Memory B cell (primary cell): ENCODE data around the gene ZNF414.

Source experiments
- ATAC-seq: fragments of 150-1000 bp; cut with Tn5 transposase; 2 replicates; pipeline ENCODE4 v1.10.0; 2021; ENCODE audit warnings: low read depth, mild to moderate bottlenecking, moderate library complexity
- DNase-seq, 2 donors: peaks; one replicate each; pipeline ENCODE4 v3.0.0; 2022; ENCODE audit warnings: low spot score in 2 of 2
- H3K27ac Mint-ChIP-seq: one replicate; pipeline ENCODE4 v1.8.0; 2022; ENCODE audit warnings: mild to moderate bottlenecking, moderate library complexity, mixed read lengths
- H3K27me3 Mint-ChIP-seq: one replicate; pipeline ENCODE4 v1.8.0; 2022; ENCODE audit warnings: mixed read lengths
- H3K36me3 Mint-ChIP-seq: one replicate; pipeline ENCODE4 v1.8.0; 2022; ENCODE audit warnings: mild to moderate bottlenecking, mixed read lengths
- H3K4me1 Mint-ChIP-seq: one replicate; pipeline ENCODE4 v1.8.0; 2022; ENCODE audit warnings: mixed read lengths
- H3K4me3 Mint-ChIP-seq: one replicate; pipeline ENCODE4 v1.8.0; 2022; ENCODE audit warnings: mild to moderate bottlenecking, moderate library complexity, mixed read lengths
- H3K9me3 Mint-ChIP-seq: one replicate; pipeline ENCODE4 v1.8.0; 2022; ENCODE audit warnings: mixed read lengths

The ZNF414 gene

GRCh38 chr19:8475005-8475404, 39.0 kb downstream of the ZNF414 start:
- Mint-ChIP-seq H3K36me3 (peaks cover 20% of the 10 kb centered on the region), H3K27ac (peak overlapping the region; percentile 85), H3K9me3 (no peaks in the 10 kb centered on the region), H3K4me1 (peaks cover 27% of the 10 kb centered on the region), H3K27me3 (no peaks in the 10 kb centered on the region), H3K4me3 (no peak overlapping the region)
- ATAC-seq, result no peak
- no peak for DNase-seq

- peaks cover 27% of the 10 kb centered on the region for H3K36me3 Mint-ChIP-seq
- ATAC-seq, result peak; percentile 87
- peaks cover 27% of the 10 kb centered on the region for H3K4me1 Mint-ChIP-seq
- no peaks in the 10 kb centered on the region for H3K27me3 Mint-ChIP-seq
- no peaks in the 10 kb centered on the region for H3K9me3 Mint-ChIP-seq
- H3K4me3 Mint-ChIP-seq, result peak overlapping the region; percentile 64
- H3K27ac Mint-ChIP-seq, result peak overlapping the region; percentile 85
- peak in 1 of 2 donors; percentile 28 for DNase-seq
Observed at GRCh38 chr19:8473648-8474476, 40.1 kb downstream of the ZNF414 start.

GRCh38 chr19:8469613-8470368, 44.2 kb downstream of the ZNF414 start:
- H3K27me3 Mint-ChIP-seq, result no peaks in the 10 kb centered on the region
- no peak for ATAC-seq
- no peak overlapping the region for H3K4me3 Mint-ChIP-seq
- peaks cover 16% of the 10 kb centered on the region for H3K4me1 Mint-ChIP-seq
- H3K27ac Mint-ChIP-seq, result no peak overlapping the region
- H3K36me3 Mint-ChIP-seq, result peaks cover 43% of the 10 kb centered on the region
- H3K9me3 Mint-ChIP-seq, result no peaks in the 10 kb centered on the region
- DNase-seq, result no peak

- H3K4me3 Mint-ChIP-seq, result no peak overlapping the region
- peaks cover 10% of the 10 kb centered on the region for H3K4me1 Mint-ChIP-seq
- peaks cover 47% of the 10 kb centered on the region for H3K36me3 Mint-ChIP-seq
- H3K27me3 Mint-ChIP-seq, result no peaks in the 10 kb centered on the region
- no peak for ATAC-seq
- peak overlapping the region; percentile 67 for H3K27ac Mint-ChIP-seq
- DNase-seq, result no peak
- H3K9me3 Mint-ChIP-seq, result no peaks in the 10 kb centered on the region
Observed at GRCh38 chr19:8468761-8469373, 45.1 kb downstream of the ZNF414 start.

- no peaks in the 10 kb centered on the region for H3K9me3 Mint-ChIP-seq
- no peak overlapping the region for H3K4me3 Mint-ChIP-seq
- no peaks in the 10 kb centered on the region for H3K27me3 Mint-ChIP-seq
- peaks cover 5% of the 10 kb centered on the region for H3K4me1 Mint-ChIP-seq
- ATAC-seq, result no peak
- H3K27ac Mint-ChIP-seq, result peak overlapping the region; percentile 67
- DNase-seq, result no peak
- peaks cover 48% of the 10 kb centered on the region for H3K36me3 Mint-ChIP-seq
Observed at GRCh38 chr19:8468124-8468523, 45.8 kb downstream of the ZNF414 start.

- Mint-ChIP-seq H3K36me3 (peaks cover 55% of the 10 kb centered on the region), H3K9me3 (no peaks in the 10 kb centered on the region), H3K4me1 (peaks cover 15% of the 10 kb centered on the region), H3K27ac (no peak overlapping the region), H3K4me3 (no peak overlapping the region), H3K27me3 (no peaks in the 10 kb centered on the region)
- DNase-seq (no peak), ATAC-seq (no peak)
Observed at GRCh38 chr19:8466018-8466417, 47.9 kb downstream of the ZNF414 start.

- Mint-ChIP-seq H3K4me1 (peaks cover 25% of the 10 kb centered on the region), H3K36me3 (peaks cover 40% of the 10 kb centered on the region), H3K9me3 (no peaks in the 10 kb centered on the region), H3K27ac (no peak overlapping the region), H3K4me3 (no peak overlapping the region), H3K27me3 (no peaks in the 10 kb centered on the region)
- ATAC-seq, result no peak
- DNase-seq, result no peak
Observed at GRCh38 chr19:8463365-8463764, 50.6 kb downstream of the ZNF414 start.

GRCh38 chr19:8462571-8462970, 51.4 kb downstream of the ZNF414 start:
- ATAC-seq (no peak), DNase-seq (no peak)
- Mint-ChIP-seq H3K4me1 (peaks cover 29% of the 10 kb centered on the region), H3K9me3 (no peaks in the 10 kb centered on the region), H3K27ac (no peak overlapping the region), H3K36me3 (peaks cover 33% of the 10 kb centered on the region), H3K27me3 (no peaks in the 10 kb centered on the region), H3K4me3 (no peak overlapping the region)

- H3K4me1 Mint-ChIP-seq, result peaks cover 29% of the 10 kb centered on the region
- no peak for ATAC-seq
Observed at GRCh38 chr19:8461891-8462290, 52.1 kb downstream of the ZNF414 start.

GRCh38 chr19:8461376-8461775, 52.6 kb downstream of the ZNF414 start:
- Mint-ChIP-seq H3K27ac (no peak overlapping the region), H3K9me3 (no peaks in the 10 kb centered on the region), H3K36me3 (peaks cover 27% of the 10 kb centered on the region), H3K4me3 (no peak overlapping the region), H3K27me3 (no peaks in the 10 kb centered on the region), H3K4me1 (peaks cover 34% of the 10 kb centered on the region)
- DNase-seq (no peak), ATAC-seq (no peak)

More at GRCh38 chr19:8461891-8462290, 52.1 kb downstream of the ZNF414 start:
- Mint-ChIP-seq H3K27ac (no peak overlapping the region), H3K36me3 (peaks cover 27% of the 10 kb centered on the region), H3K4me3 (no peak overlapping the region), H3K9me3 (no peaks in the 10 kb centered on the region), H3K27me3 (no peaks in the 10 kb centered on the region)
- no peak for DNase-seq

GRCh38 chr19:8460516-8461298, 53.3 kb downstream of the ZNF414 start:
- Mint-ChIP-seq H3K4me3 (no peak overlapping the region), H3K27me3 (no peaks in the 10 kb centered on the region), H3K9me3 (no peaks in the 10 kb centered on the region), H3K4me1 (peaks cover 36% of the 10 kb centered on the region), H3K36me3 (peaks cover 26% of the 10 kb centered on the region), H3K27ac (peak overlapping the region; percentile 82)
- ATAC-seq (no peak), DNase-seq (no peak)
